LNCaP clone FGC (cell line): ENCODE measurements around the gene EXOSC5.

Experiments used
- DNase-seq: peaks from one replicate; pipeline ENCODE4 v3.0.0-alpha.2; 2011; ENCODE audit warnings: low read depth
- H3K4me3 ChIP-seq: 2 replicates; pipeline ENCODE4 v1.5.1; 2011; ENCODE audit warnings: mild to moderate bottlenecking, low read depth, low read length, control low read depth
- TF ChIP-seq, protein P1 (sequence below): IDR thresholded peaks from 2 replicates; pipeline ENCODE4 v1.5.1; 2012; ENCODE audit warnings: mild to moderate bottlenecking; ENCODE audit not compliant: control insufficient read depth, insufficient read depth; ENCODE audit errors: extremely low read depth

Gene EXOSC5

DNA sequence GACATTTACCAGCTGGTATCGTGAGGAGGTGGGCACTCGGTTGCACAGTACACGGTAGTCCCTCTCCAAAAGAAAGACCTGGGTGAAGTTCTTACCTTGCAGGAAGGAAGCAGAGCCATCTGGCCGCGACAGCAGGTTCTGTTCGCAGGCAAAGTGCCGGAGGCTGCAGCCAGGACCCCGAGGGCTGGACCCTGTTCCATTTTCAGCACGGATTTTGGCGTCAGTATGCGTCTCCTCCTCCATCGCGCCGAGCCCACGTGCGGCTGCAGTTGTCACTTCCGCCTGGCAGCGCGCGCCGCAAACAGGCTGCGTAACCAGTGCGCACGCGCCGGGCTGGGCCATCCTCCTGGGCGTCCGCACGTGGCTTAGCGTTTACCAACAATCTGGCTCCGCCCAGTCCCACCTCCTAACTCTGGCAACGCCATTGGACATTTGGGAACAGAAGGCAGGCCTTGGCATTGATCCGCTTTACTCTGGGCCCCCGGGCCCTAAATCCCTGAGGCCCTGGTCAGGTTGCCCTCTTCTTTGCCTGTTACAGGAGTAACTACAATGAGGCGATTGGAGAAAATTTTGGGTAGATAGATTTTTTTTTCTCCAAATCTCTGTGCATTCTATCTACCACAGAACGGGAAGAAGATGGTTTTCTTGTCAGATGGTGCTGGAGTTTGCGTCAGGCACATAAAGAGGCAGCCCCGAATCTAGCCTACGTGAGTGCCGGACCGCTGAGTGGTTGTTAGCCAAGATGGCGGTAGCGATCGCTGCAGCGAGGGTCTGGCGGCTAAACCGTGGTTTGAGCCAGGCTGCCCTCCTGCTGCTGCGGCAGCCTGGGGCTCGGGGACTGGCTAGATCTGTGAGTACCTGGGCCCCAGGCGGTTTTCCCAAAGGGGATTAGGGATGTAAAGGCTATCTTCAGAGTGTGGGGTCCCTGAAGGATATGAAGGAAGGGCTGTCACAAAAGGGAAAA is at the start of gene EXOSC5, which contains the start of gene BCKDHA:
EXOSC5 (minus strand) TSS at position 274 of the 964 bp plus-strand sequence; CDS start at position 243, 31 bp downstream.
BCKDHA (plus strand) TSS at position 733 of the 964 bp plus-strand sequence; CDS start at position 743, 10 bp downstream.
- H3K4me3 ChIP-seq, result peak within 1 kb of the TSS; percentile 84

DNA sequence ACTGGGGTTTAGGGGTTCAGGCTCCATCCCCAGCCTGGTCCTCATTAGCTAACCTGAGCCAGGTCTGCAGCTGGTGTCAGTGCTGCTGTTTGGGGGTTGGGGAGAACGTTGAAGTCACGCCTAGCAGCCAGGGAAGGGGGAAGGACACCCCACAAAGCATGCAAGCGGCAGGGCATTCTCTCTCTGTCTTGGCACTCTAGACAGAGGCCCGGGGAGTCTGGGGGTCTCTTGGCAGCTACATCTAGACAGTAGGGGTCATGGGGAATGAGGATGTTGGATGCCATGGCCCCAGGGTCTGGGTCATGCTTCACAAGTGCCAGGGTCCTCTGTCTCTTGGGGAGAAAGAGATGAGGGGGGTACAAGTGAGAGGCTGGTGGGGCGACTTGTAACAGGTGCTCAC is 48.4 kb upstream of the EXOSC5 start:
- DNase-seq, result no peak
- TF ChIP-seq, protein P1, sequence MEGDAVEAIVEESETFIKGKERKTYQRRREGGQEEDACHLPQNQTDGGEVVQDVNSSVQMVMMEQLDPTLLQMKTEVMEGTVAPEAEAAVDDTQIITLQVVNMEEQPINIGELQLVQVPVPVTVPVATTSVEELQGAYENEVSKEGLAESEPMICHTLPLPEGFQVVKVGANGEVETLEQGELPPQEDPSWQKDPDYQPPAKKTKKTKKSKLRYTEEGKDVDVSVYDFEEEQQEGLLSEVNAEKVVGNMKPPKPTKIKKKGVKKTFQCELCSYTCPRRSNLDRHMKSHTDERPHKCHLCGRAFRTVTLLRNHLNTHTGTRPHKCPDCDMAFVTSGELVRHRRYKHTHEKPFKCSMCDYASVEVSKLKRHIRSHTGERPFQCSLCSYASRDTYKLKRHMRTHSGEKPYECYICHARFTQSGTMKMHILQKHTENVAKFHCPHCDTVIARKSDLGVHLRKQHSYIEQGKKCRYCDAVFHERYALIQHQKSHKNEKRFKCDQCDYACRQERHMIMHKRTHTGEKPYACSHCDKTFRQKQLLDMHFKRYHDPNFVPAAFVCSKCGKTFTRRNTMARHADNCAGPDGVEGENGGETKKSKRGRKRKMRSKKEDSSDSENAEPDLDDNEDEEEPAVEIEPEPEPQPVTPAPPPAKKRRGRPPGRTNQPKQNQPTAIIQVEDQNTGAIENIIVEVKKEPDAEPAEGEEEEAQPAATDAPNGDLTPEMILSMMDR, result no peak
- no peak overlapping the region for H3K4me3 ChIP-seq

More for the DNA sequence above, at the start of gene EXOSC5, which contains the start of gene BCKDHA:
- TF ChIP-seq, protein P1, result no peak
- peak; percentile 98 for DNase-seq

DNA sequence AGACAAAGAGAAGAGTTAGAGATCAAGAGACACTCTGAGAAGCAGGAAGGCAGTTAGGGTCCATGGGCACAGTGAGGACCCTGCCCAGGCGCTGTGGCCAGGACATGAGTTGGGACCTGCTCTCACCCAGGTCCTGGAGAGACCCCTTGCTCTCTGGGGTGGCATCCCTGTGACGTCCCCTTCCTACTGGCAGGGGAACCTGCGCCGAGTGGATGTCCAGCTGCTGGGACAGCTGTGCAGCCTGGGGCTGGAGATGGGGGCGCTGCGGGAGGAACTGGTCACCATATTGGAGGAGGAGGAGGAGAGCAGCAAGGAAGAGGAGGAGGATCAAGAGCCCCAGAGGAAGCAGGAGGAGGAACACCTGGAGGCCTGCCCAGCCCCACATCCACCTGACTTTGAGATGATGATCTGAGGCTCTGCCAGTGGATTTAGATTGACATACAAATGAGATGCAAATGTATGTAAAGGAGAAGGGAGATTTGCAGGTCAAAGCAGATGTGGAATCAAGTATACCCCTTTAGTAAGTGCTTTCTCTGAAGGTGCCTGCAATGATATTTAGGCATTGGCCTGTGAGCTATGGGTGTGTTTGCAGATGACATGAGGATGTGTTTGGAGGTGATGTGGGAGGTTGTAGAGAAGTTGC is 46.8 kb upstream of the EXOSC5 start:
- DNase-seq, result no peak
- TF ChIP-seq, protein P1, result no peak
- no peak overlapping the region for H3K4me3 ChIP-seq

DNA sequence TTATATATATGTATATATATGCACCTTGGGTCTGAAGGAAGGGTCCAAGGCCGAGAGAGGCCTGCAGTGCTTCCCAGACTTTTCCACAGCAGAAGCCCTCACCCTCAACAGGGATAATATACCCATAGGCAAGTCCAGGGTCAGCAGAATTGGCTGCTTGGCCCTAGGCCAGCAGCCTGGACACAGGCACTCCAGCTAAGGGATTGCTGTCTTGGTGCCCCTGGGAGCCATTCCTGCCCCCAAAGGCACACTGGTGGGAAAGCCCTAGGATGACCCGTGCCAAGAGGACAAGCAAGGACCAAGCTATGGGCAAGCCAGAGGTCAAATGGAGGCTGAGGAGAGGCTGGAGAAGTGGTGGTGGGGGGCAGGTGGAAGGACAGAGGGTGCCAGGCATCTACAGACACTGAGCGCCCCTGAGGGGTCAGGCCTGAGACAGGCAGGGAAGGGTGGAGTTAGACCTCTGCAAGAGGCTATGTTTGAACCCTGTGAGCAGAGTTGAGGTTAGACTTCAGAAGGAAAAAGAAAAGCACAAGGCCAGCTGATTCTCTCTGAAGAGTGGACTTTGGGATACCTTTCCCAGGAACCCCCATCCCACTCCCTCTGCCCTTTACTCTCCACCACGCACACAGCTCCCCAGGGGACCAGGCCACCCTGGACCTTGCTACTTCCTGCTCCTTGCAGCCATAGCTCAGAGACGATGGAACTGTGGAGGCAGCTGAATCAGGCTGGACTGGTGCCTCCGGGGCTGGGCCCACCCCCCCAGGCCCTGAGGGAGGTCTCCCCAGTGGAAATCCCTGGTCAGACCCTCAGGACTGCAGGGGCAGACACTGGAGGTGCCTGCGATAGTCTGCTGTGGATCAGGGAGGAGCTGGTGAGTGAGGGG is 45.6 kb upstream of the EXOSC5 start, which contains the start of gene ERICH4:
ERICH4 (plus strand) TSS at position 684 of the 883 bp plus-strand sequence; CDS start at position 698, 14 bp downstream.
- no peak for DNase-seq
- TF ChIP-seq, protein P1, result no peak
- no peak within 1 kb of the TSS for H3K4me3 ChIP-seq

DNA sequence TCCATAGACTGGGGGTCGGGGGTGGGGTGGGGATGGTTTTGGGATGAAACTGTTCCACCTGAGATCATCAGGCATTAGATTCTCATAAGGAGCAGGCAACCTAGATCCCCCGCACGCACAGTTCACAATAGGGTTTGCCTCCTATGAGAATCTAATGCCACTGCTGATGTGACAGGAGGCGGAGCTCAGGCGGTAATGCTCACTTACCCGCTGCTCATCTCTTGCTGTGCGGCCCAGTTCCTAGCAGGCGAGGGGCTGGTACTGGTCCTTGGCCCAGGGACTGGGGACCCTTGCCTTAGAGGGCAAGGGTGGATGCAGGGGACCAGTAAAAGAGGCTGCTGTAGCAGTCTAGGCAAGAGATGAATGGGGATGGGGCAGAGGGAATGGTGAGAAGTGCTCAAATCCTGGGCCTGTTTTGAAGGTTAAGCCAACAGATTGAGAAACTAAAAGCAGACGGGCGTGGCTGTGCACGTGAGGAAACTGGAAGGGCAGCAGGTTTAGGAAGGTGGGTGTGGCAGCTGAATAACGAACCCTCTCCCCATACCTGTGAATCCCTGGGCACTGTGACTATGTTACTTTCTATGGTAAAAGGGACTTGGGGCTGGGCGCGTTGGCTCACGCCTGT is 44.3 kb upstream of the EXOSC5 start:
- DNase-seq, result no peak
- TF ChIP-seq, protein P1, result no peak
- no peak overlapping the region for H3K4me3 ChIP-seq
